ENCODE results near the gene RHOBTB1.

- TF ChIP-seq CTCF (IDR thresholded peaks at IDR 0.05) (peak; percentile 69 to 70), POLR2AphosphoS5 (IDR thresholded peaks at IDR 0.05) (no peak), POLR2A (IDR thresholded peaks at IDR 0.05) (no peak)
These were observed 20.6 kb upstream of the RHOBTB1 start for GRCh38 chr10:60964257-60965235.

All from suprapubic skin (tissue), 4 donors.